Ishikawa (cell line): ENCODE data around the gene MIF.

Experiments
- CEBPB ChIP-seq: IDR thresholded peaks from 2 replicates; pipeline ENCODE4 v1.6.1; 2012
- CREB1 ChIP-seq: IDR thresholded peaks from 2 replicates; pipeline ENCODE4 v1.6.1; 2012; ENCODE audit warnings: low read depth
- EGR1 ChIP-seq: IDR thresholded peaks from 2 replicates; pipeline ENCODE4 v1.6.1; 2012
- EP300 ChIP-seq: IDR thresholded peaks from 2 replicates; pipeline ENCODE4 v1.6.1; 2012; ENCODE audit warnings: borderline replicate concordance
- FOXM1 ChIP-seq: IDR thresholded peaks from 2 replicates; pipeline ENCODE4 v1.6.1; 2012; ENCODE audit warnings: low read depth, borderline replicate concordance
- MAX ChIP-seq: IDR thresholded peaks from 2 replicates; pipeline ENCODE4 v1.6.1; 2012
- NFIC ChIP-seq: IDR thresholded peaks from 2 replicates; pipeline ENCODE4 v1.6.1; 2012
- RAD21 ChIP-seq: IDR thresholded peaks from 2 replicates; pipeline ENCODE4 v1.6.1; 2012; ENCODE audit warnings: low read depth
- REST ChIP-seq: IDR thresholded peaks from 2 replicates; pipeline ENCODE4 v1.6.1; 2012; ENCODE audit warnings: low read depth, mild to moderate bottlenecking
- TAF1 ChIP-seq: IDR thresholded peaks from 2 replicates; pipeline ENCODE4 v1.6.1; 2012; ENCODE audit warnings: low read depth, mild to moderate bottlenecking
- TCF12 ChIP-seq: IDR thresholded peaks from 2 replicates; pipeline ENCODE4 v1.6.1; 2012; ENCODE audit warnings: low read depth
- TEAD4 ChIP-seq: IDR thresholded peaks from 2 replicates; pipeline ENCODE4 v1.6.1; 2012
- USF1 ChIP-seq: IDR thresholded peaks from 2 replicates; pipeline ENCODE4 v1.6.1; 2012
- YY1 ChIP-seq: IDR thresholded peaks from 2 replicates; pipeline ENCODE4 v1.6.1; 2012; ENCODE audit warnings: low read depth
- ZBTB7A ChIP-seq: IDR thresholded peaks from 2 replicates; pipeline ENCODE4 v1.6.1; 2012; ENCODE audit warnings: low read depth

Gene MIF

GRCh38 chr22:23893121-23893944 is 850 bp upstream of the MIF start:
- TF ChIP-seq USF1 (no peak), ZBTB7A (no peak), REST (no peak), TCF12 (no peak), NFIC (no peak), TAF1 (no peak), FOXM1 (no peak), CEBPB (no peak), YY1 (no peak), EGR1 (no peak), MAX (no peak), RAD21 (no peak), EP300 (no peak), CREB1 (no peak), TEAD4 (no peak)

- TF ChIP-seq EP300 (no peak), EGR1 (no peak), REST (no peak), NFIC (peak; percentile 24; the same call in 1 of the 2 replicates), CREB1 (peak; percentile 15), RAD21 (peak; percentile 15; the same call in 1 of the 2 replicates), TAF1 (no peak; the same call in 1 of the 2 replicates), ZBTB7A (no peak; the same call in 1 of the 2 replicates), MAX (peak; percentile 96), TCF12 (peak; percentile 57), FOXM1 (no peak), CEBPB (peak; percentile 44; the same call in 1 of the 2 replicates), TEAD4 (no peak; the same call in none of the 2 replicates), USF1 (peak; percentile 70), YY1 (no peak)
These were observed 771 bp downstream of the MIF start for GRCh38 chr22:23894710-23895598.

GRCh38 chr22:23895599-23896144 is 1.5 kb downstream of the MIF start:
- no peak for TF ChIP-seq RAD21
- TF ChIP-seq CEBPB, result no peak
- no peak for TF ChIP-seq TCF12
- TF ChIP-seq EGR1, result no peak
- no peak for TF ChIP-seq TEAD4
- no peak for TF ChIP-seq CREB1
- no peak for TF ChIP-seq TAF1
- TF ChIP-seq REST, result no peak
- no peak for TF ChIP-seq ZBTB7A
- no peak for TF ChIP-seq EP300
- no peak for TF ChIP-seq USF1
- TF ChIP-seq YY1, result no peak
- no peak for TF ChIP-seq NFIC
- TF ChIP-seq FOXM1, result no peak
- no peak for TF ChIP-seq MAX
